GM12891 (cell line): Measurements from ENCODE around the gene SLC8B1.

Source experiments
- POLR2A ChIP-seq: IDR thresholded peaks from 2 replicates; pipeline ENCODE4 v1.6.1; 2011; ENCODE audit warnings: low read depth, low read length, control low read depth
- POLR2AphosphoS5 ChIP-seq: IDR thresholded peaks from 2 replicates; pipeline ENCODE4 v1.6.1; 2011; ENCODE audit warnings: low read depth, low read length, control low read depth
- TAF1 ChIP-seq: IDR thresholded peaks from 2 replicates; pipeline ENCODE4 v1.6.1; 2011; ENCODE audit warnings: low read depth, low read length, control low read depth

DNA sequence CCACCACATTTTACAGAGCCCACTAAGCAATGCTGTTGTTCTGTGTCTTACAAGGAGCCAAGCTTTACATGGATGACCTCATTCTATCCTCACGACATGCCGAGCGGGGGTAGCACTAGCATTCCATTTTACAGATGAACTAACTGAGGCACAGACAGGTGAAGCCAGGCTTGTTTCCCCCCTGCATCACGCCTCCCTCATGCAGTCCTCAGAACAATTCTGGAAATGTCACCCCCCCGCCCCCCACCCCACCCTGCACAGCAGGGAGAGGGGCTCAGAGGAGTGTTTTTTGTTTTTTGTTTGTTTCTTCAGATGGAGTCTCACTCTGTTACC is 1.5 kb downstream of the SLC8B1 start:
- no peak for TF ChIP-seq TAF1
- TF ChIP-seq POLR2A, result no peak
- TF ChIP-seq POLR2AphosphoS5, result no peak
